Calu3 (cell line): Measurements from ENCODE around the gene FSIP1. TPM values are rescaled to one million over a fixed set of nuclear protein-coding genes. Genes with fewer than 3 reads are reported as not detected.

Source experiments
- BruUV-seq: library from RNA; stranded (reverse); fragments of 400-500 nt; replicated peaks from 2 replicates; lab custom pipeline; 2021; lab: Mats Ljungman, UMichigan
- CTCF ChIA-PET: fragments of 300-600 bp; sonication (Branson Sonifier 250); formaldehyde crosslinking; loops from one replicate; lab custom pipeline; 2022; ENCODE audit warnings: antibody characterized with exemption; lab: Charles Lee
- DNase-seq: peaks from one replicate; pipeline ENCODE4 v3.0.0; 2022
- H3K27ac Mint-ChIP-seq: one replicate; pipeline ENCODE4 v1.8.0; 2022; ENCODE audit warnings: mixed read lengths; ENCODE audit not compliant: unreplicated experiment
- H3K27me3 Mint-ChIP-seq: one replicate; pipeline ENCODE4 v1.8.0; 2022; ENCODE audit warnings: mixed read lengths; ENCODE audit not compliant: unreplicated experiment
- H3K36me3 Mint-ChIP-seq: one replicate; pipeline ENCODE4 v1.8.0; 2022; ENCODE audit warnings: mild to moderate bottlenecking, moderate library complexity, mixed read lengths; ENCODE audit not compliant: insufficient read depth, unreplicated experiment
- H3K4me1 Mint-ChIP-seq: one replicate; pipeline ENCODE4 v1.8.0; 2022; ENCODE audit warnings: mild to moderate bottlenecking, low read depth, mixed read lengths; ENCODE audit not compliant: unreplicated experiment
- H3K4me3 Mint-ChIP-seq: one replicate; pipeline ENCODE4 v1.8.0; 2022; ENCODE audit warnings: mild to moderate bottlenecking, low read depth, moderate library complexity, mixed read lengths; ENCODE audit not compliant: unreplicated experiment
- H3K9me3 Mint-ChIP-seq: one replicate; pipeline ENCODE4 v1.8.0; 2022; ENCODE audit warnings: low read depth, mixed read lengths; ENCODE audit not compliant: unreplicated experiment
- intact Hi-C: fragments of 100-400 bp; cut with micrococcal nuclease; formaldehyde crosslinking; loops from one replicate; pipeline ENCODE4 v1.10.0; 2022; ENCODE audit not compliant: unreplicated experiment
- total RNA-seq: library from RNA; stranded (reverse); gene quantifications from 2 replicates; pipeline ENCODE4 v1.2.3, GENCODE V29; 2022
- TF ChIP-seq, protein P1 (sequence below): fragments of 200-600 bp; IDR thresholded peaks from one replicate; pipeline ENCODE4 v1.8.0; 2022; ENCODE audit warnings: antibody characterized with exemption; ENCODE audit not compliant: unreplicated experiment

FSIP1 gene
- total RNA-seq, 1 experiment from 2014 or later, result 0.28 TPM

DNA sequence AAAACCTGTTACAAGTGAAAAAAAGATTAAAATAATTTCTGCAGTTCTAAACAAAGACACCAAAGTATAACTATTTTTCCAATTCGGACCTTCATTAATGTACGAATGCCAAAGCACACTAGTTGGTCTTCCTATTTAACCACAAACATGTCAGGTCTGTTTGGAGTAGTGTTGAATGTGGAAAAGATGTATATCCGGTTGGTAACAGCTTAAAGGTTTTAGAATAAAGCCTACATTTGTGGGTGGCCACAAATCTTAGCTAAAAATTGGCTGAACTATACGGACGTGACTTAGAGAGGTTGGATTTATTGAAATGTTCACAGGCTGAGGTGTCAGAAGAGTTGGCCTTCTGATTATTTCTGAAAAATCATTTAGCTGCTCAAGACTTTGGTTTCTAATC lies 78.4 kb downstream of the FSIP1 start:
- Mint-ChIP-seq H3K4me1 (no peaks in the 10 kb centered on the region), H3K4me3 (no peak overlapping the region), H3K36me3 (no peaks in the 10 kb centered on the region), H3K27ac (no peak overlapping the region), H3K27me3 (no peaks in the 10 kb centered on the region), H3K9me3 (no peaks in the 10 kb centered on the region)
- intact Hi-C loops, result no loop called here
- TF ChIP-seq, protein P1, sequence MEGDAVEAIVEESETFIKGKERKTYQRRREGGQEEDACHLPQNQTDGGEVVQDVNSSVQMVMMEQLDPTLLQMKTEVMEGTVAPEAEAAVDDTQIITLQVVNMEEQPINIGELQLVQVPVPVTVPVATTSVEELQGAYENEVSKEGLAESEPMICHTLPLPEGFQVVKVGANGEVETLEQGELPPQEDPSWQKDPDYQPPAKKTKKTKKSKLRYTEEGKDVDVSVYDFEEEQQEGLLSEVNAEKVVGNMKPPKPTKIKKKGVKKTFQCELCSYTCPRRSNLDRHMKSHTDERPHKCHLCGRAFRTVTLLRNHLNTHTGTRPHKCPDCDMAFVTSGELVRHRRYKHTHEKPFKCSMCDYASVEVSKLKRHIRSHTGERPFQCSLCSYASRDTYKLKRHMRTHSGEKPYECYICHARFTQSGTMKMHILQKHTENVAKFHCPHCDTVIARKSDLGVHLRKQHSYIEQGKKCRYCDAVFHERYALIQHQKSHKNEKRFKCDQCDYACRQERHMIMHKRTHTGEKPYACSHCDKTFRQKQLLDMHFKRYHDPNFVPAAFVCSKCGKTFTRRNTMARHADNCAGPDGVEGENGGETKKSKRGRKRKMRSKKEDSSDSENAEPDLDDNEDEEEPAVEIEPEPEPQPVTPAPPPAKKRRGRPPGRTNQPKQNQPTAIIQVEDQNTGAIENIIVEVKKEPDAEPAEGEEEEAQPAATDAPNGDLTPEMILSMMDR, result no peak
- BruUV-seq, result no TSS peak
- no peak for DNase-seq
- CTCF ChIA-PET, result no interaction called here

DNA sequence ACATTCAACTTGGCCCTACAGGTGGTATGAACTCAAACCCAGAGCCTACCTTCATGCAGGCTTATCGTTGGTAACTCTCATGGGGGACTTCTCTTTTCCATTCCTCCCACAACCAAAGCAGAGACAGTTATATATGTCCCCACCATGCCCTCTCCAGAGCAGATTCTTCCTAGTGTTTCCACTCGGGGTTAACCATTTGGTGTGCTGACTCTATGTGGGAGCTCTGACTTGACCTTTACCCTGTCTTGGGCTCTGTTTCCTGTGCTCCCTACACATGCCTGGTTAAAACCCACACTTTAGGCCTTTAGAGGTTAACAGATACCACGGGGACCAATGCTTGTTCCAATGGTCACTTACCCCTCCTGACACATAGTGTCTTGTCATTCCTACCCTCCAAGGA lies 80.7 kb downstream of the FSIP1 start:
- no TSS peak for BruUV-seq
- intact Hi-C loops, result no loop called here
- Mint-ChIP-seq H3K9me3 (no peaks in the 10 kb centered on the region), H3K4me3 (no peak overlapping the region), H3K36me3 (no peaks in the 10 kb centered on the region), H3K27ac (no peak overlapping the region), H3K27me3 (no peaks in the 10 kb centered on the region), H3K4me1 (no peaks in the 10 kb centered on the region)
- TF ChIP-seq, protein P1, result no peak
- DNase-seq, result no peak
- CTCF ChIA-PET, result no interaction called here

DNA sequence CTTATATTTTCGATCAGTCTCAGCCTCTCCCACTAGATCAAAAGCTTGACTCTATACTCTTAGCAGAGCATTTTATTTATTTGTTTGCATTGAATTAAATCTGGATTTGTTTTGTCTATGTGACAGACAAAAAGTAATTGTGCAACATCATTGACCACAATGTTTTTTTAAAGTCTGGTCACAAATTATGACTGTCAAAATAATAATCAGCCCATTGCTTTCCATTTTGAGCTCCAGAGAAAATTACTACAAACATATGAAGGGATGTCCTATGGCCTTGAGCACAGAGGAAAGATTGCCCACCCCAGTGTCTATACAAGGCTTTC lies 82.3 kb downstream of the FSIP1 start:
- no peak overlapping the region for H3K4me3 Mint-ChIP-seq
- CTCF ChIA-PET, result no interaction called here
- no peaks in the 10 kb centered on the region for H3K9me3 Mint-ChIP-seq
- no peaks in the 10 kb centered on the region for H3K4me1 Mint-ChIP-seq
- no peak overlapping the region for H3K27ac Mint-ChIP-seq
- DNase-seq, result no peak
- TF ChIP-seq, protein P1, result no peak
- BruUV-seq, result no TSS peak
- intact Hi-C loops, result no loop called here
- no peaks in the 10 kb centered on the region for H3K36me3 Mint-ChIP-seq
- no peaks in the 10 kb centered on the region for H3K27me3 Mint-ChIP-seq

DNA sequence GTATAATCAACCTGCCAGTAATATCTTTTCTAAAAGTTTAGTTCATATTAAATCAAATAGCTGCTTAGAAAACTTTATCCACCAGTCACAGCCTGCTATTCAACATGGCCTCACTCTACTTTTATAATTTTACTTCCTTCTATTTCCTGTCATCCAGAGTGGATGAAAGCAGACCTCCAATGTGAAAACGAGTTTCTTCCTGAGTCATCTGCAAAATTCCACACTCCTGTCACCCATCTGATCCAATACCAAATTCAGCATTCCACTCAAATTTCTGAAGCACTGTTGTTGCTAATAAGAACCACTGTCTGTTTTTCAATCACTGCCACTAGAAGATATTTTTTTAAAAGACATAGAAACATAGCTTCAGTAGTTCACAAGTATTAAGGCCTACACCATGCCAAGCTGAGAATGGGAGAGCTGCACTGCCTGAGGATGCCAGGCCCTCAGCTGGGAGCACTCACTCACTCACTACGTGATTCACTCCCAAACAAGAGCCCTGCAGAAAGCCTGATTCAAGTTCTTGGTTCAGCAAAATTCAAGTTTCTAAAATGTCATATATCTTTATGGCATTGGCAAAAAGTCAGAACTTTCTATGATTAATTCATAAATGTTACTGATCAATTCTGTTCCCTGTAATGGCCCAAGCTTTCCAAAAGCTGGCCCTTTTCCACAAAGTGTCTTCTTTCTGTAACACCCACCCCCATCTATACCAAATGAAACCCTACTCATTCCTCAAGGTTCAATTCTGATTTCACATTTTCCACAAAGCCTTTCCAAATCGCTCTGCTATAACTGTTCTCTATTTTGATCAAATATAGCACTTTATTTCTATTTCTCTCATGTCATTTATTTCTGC lies 82.9 kb downstream of the FSIP1 start:
- BruUV-seq, result no TSS peak
- Mint-ChIP-seq H3K9me3 (no peaks in the 10 kb centered on the region), H3K4me1 (no peaks in the 10 kb centered on the region), H3K27me3 (no peaks in the 10 kb centered on the region), H3K36me3 (no peaks in the 10 kb centered on the region), H3K4me3 (no peak overlapping the region), H3K27ac (no peak overlapping the region)
- intact Hi-C loops, result no loop called here
- TF ChIP-seq, protein P1, result no peak
- no peak for DNase-seq
- CTCF ChIA-PET, result no interaction called here
